Activated effector memory CD4-positive, alpha-beta T cell treated with anti-CD3 and anti-CD28 coated beads, Interleukin-2, amount 50 U/mL, for 16 hours (primary cell): Measurements from ENCODE around the gene VPS39.

ENCODE experiments used
- DNase-seq: peaks from one replicate; pipeline ENCODE4 v3.0.0-alpha.2; 2020

The VPS39 gene

GRCh38 chr15:42194513-42194912, 13.6 kb downstream of the VPS39 start:
- DNase-seq: no peak

DNA sequence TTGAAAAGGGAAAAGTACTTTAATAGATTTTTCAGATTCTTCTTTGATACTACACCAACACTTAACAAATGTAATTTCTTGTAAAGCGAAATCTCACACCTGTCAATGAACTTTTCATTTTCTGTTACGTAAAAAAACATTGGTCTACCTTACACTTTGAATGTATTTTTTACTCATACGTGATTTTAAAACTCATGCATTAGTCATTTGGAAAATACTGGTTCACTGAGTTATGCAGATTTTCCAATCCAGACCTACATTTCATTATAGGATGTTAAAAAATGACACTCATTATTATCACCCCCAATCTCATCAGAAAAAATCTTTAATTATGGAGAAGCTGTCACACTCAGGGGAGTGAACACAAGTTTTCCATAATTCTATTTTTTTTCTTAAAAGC, 14.7 kb downstream of the VPS39 start:
- no peak for DNase-seq

- DNase-seq: no peak
Observed at GRCh38 chr15:42191610-42192346, 16.3 kb downstream of the VPS39 start.

- DNase-seq: no peak
Observed at GRCh38 chr15:42190370-42190769, 17.7 kb downstream of the VPS39 start.

DNA sequence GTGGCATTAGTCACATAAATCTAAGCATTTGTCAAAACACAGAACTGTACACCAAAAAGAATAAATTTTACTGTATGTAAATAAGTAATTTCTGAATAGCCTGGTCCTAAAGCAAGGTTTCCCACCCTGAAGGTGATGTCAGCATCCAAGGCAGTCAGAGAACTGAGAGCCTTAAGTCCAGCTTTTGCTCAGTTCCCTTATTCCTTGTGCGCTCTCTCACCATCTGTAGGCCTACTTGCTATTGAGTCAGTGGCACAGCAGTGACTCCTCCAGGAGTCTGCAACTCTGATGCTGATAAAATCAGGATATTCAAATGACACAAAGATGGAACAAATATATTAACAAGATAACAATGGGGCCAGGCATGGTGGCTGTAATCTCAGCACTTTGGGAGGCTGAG, 22.3 kb downstream of the VPS39 start:
- no peak for DNase-seq

DNA sequence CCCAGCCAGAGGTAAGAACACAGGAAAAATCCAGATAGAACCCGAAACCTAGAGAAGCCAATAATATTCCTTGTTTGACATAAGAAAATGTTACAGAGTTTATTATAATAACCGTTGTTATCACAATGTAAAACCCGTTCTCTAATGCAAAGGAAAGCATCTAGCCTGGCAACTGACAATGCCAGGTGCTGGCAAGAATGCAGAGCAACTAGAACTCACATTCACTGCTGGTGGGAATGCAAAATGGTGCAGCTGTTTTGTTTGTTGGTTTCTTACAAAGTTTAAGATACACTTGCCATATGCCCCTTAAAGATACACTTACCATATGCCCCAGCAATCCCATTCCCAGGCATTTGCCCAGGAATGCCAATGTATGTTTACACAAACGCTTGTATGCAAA, 23.4 kb downstream of the VPS39 start:
- DNase-seq: no peak

GRCh38 chr15:42184296-42184695, 23.8 kb downstream of the VPS39 start:
- DNase-seq: no peak

GRCh38 chr15:42182961-42183360, 25.1 kb downstream of the VPS39 start:
- DNase-seq: no peak

DNA sequence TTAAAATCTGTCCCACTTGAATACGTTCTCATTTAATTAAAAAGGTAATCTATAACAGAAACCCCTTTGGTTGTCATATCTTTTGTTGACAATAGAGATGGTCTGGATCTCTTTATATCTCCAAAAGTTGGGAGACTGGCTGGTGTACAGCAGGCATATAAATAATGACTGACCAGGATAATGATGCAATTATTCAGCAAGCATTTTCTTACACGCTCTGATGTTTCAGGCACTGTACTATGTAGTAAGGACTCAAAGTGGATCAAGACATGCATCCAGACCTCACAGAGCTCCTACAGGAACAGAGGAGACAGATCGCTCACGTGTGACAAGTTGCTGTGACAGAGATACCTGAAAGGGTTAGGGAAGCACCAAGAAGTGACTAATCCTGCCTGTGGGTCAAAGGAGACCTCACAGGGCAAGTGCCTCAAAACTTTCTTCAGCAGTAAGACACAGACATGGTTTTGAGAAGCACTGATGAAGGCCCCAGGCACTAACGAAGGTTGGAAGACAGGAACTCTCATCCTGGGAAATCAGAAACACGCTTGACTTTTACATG, 25.7 kb downstream of the VPS39 start:
- DNase-seq: no peak

DNA sequence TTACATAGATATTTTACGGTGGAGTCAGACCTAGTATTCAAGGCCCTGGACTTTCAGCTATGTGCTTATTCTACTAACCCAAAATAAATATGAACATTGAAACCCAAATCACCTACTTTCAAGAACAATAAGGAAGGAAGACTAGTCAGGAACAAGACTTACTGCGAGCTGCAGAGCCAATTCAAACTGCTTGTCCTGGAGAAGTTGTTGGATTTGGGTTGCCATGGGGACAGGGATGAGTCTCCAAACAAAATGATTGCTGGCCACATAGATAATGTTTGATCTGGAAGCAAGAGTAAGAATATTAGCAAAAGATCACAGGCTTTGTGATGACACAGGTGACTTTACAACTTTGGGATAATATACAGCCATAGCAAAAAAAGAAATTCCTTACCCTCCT, 30.0 kb downstream of the VPS39 start:
- DNase-seq: no peak

DNA sequence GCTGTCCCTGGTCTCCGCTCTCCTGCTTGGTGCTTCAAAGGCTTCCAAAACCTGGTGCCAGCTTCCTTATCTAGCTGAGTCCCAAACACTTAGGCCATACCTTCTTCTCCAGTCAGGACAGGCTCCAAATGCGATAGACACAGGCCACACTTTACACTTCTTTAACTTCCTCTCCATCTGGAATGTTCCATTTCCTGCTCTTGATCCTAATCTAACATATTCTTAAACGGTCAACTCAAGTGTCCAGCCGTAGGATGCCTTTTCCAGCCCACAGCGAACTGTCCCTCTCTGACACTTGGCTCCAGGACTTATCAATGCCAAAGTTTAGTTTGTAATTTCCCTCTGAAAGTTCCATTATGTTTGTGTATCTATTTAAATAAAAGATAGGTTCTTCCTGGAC, 32.4 kb downstream of the VPS39 start:
- no peak for DNase-seq

DNA sequence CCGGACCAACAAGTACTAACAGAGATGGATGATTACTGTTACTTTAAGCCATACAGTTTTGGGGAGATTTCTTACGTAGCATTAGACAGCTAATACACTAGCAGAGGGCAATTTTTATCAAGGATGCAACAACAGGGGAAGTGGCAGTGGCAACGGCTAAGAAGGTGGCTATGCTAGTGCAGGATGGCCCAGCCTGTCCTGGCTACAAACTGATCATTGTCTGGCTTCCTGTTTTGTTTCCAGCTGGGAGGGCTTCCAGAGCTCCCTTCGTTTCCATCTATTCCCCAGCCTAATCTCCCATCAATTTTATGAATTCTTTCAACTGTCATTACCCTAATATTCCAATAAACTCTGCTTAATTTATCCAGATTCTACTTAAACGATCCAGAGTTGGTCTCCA, 35.6 kb downstream of the VPS39 start:
- no peak for DNase-seq

GRCh38 chr15:42171795-42172194, 36.3 kb downstream of the VPS39 start:
- DNase-seq: no peak

- no peak for DNase-seq
Observed at GRCh38 chr15:42171122-42171521, 37.0 kb downstream of the VPS39 start.

- no peak for DNase-seq
Observed at GRCh38 chr15:42166225-42166940, 41.7 kb downstream of the VPS39 start.

DNA sequence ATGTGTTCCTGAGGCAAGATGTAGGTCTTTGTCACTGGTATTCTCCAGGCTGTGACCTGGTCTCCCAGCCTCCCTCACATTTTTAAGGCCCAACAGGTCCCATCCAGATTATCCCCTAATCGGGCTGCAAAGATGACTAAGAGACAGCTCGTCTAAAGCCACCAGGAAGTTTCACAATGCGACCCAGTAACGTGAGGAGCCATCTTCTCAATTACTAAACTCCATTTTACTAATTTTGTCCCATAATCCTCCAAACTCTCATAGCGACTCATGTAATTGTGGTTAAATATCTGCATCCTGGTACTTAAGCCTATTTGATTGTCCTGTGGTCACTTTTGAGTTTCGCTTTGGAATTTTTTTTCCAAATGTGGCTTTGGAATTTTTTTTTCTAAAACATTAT, 43.0 kb downstream of the VPS39 start:
- peak; percentile 31 for DNase-seq

GRCh38 chr15:42163947-42164550, 44.1 kb downstream of the VPS39 start:
- DNase-seq: no peak

DNA sequence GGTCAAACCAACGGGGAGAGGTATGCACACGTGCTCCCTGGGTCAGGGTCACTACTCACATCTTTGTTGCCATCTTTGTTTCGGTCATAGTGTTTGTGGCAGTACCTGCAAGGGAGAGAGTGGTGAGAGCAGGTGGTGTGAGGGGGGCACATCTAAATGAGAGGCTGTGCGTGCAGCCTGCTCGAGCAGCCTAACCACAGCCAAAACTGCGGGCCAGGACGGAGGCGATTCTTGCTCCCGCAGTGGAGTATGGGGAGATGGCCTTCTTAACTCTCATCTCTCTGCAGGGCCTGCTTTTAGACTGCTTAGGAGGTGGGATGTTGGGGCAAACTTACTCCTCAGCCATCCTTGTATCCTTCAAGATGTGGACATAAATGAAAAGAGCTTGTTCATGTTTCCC, 44.8 kb downstream of the VPS39 start:
- DNase-seq: peak; percentile 38

DNA sequence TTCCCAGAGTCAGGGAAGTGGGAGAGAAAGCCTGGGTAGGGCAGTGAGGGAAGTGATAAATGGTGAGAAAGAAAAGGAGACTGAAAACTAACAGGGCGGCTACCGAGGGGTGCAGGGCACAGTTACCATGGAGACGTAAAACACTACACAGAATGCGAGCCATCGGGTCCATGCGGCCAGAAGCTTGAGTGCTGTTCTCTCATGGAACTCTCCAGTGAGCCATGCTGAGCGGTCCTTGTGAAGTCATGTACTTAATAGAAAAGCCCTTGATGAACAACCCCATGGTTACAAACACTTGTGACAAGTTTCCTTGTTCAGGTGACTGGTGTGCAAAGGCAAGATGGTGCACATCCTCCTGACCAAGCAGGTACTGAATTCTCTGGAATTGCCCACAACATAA, 48.0 kb downstream of the VPS39 start:
- DNase-seq: no peak

DNA sequence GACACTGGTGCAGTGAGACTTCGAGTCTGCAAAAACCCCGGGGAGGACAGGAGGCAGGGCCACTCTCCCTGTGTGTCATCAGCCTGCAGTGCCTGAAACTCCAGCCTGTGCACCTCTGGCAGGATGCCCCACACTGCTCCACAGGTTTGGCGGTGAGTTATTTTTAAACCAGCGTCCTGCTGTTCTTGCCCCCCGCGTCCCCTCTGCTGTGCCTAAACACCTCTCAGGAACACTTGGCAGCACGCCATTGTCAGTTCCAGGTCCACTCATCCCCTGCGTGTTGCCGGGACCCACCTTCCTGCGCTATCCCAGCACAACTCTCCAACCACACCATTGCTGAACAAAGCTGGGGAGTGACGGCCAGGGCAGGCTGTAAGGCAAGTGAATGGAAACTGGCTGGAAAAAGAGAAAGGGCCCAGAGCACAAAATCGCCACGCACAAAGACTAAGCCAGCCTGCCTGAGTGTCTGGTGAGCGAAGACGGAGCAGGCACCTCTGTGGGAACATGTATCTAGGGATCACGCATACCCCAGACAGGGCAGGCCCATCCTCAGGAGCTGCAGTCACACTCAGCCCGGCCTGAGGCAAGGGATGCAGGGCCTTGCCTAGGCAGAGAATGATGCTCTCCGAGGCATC, 48.6 kb downstream of the VPS39 start:
- no peak for DNase-seq

DNA sequence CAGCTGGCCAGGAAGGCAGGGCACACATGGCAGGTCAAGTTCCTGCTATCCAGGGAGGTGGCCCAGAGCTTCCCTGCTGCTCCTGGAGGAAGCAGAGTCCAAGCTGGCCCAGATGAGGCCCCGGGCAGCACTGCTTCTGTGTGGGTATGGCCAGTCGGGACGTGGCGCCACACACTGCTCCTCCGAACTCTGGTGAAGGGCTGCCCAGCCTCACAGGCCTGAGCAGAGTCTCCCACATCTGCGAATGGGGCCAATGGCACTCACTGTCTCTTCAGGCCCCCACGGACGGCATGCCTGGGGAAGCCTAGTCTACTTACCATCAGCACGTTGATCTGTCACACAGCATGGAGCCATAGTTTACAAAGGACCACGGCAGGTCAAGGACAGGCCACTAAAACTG, 49.2 kb downstream of the VPS39 start:
- no peak for DNase-seq

DNA sequence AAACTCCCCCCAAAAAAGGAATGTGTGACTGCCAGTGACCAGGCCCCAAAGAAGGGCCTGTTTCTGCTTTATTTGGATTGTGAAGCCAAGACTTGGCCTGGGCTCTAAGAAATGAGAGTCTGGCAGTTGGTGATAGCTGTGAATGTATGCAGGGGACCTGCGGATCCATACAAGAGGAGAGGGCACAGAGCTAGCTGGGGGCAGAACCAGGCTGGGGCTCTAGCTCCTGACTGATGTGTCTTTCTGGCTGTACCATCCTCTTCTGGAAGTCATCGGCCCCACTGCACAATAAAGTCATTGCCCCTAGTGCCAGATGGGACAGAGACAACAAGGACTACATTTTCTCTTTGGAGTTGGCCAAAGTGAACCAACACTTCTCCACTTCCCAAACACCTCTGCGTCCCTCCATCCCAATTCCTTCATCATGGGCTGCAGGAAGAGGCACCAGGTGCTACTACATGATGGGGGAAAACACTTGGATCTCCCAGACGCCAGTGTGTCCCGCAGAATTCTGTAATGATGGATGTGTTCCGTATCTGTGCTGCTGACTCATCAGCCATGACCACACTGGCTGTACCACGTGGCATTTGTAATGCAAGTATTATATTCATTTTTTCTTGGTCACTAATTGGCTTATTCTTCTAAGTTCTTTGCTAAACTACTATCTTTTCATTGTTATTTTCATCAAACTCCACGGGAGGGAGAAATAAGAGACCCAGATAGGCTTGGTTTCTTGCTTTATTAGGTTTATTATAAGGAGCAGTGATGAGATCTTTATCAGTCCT, 49.9 kb downstream of the VPS39 start:
- DNase-seq: no peak

GRCh38 chr15:42157381-42157780, 50.7 kb downstream of the VPS39 start:
- DNase-seq: peak; percentile 42
